HEK293 (cell line): ENCODE measurements around the gene PLEKHA7.

Experiments
- FEZF1 ChIP-seq: fragments of 450-650 bp; formaldehyde crosslinking; IDR thresholded peaks from 2 replicates; pipeline ENCODE4 v1.5.1; 2016; ENCODE audit warnings: missing biosample characterization, missing genetic modification characterization
- RBAK ChIP-seq: fragments of 450-650 bp; formaldehyde crosslinking; IDR thresholded peaks from 2 replicates; pipeline ENCODE4 v1.5.1; 2016; ENCODE audit warnings: missing biosample characterization, missing genetic modification characterization
- SALL2 ChIP-seq: fragments of 450-650 bp; formaldehyde crosslinking; IDR thresholded peaks from 2 replicates; pipeline ENCODE4 v1.5.0; 2017; ENCODE audit warnings: missing biosample characterization, mild to moderate bottlenecking, missing genetic modification characterization, borderline replicate concordance
- YY1 ChIP-seq: fragments of 450-650 bp; formaldehyde crosslinking; IDR thresholded peaks from 2 replicates; pipeline ENCODE4 v1.5.1; 2018; ENCODE audit warnings: missing biosample characterization, missing genetic modification characterization
- ZBTB1 ChIP-seq: fragments of 450-650 bp; formaldehyde crosslinking; IDR thresholded peaks from 2 replicates; pipeline ENCODE4 v1.5.1; 2016; ENCODE audit warnings: missing biosample characterization, missing genetic modification characterization
- ZFP3 ChIP-seq: fragments of 450-650 bp; formaldehyde crosslinking; IDR thresholded peaks from 2 replicates; pipeline ENCODE4 v1.5.1; 2016; ENCODE audit warnings: low read depth, missing biosample characterization, missing genetic modification characterization
- ZNF155 ChIP-seq: fragments of 450-650 bp; formaldehyde crosslinking; IDR thresholded peaks from 2 replicates; pipeline ENCODE4 v1.5.1; 2016; ENCODE audit warnings: missing biosample characterization, missing genetic modification characterization
- ZNF214 ChIP-seq: fragments of 450-650 bp; formaldehyde crosslinking; IDR thresholded peaks from 2 replicates; pipeline ENCODE4 v1.5.1; 2017; ENCODE audit warnings: missing biosample characterization, mild to moderate bottlenecking, missing genetic modification characterization, borderline replicate concordance
- ZNF37A ChIP-seq: fragments of 450-650 bp; IDR thresholded peaks from 2 replicates; pipeline ENCODE4 v1.5.1; 2018; ENCODE audit warnings: missing biosample characterization, missing genetic modification characterization
- ZNF394 ChIP-seq: fragments of 450-650 bp; formaldehyde crosslinking; IDR thresholded peaks from 2 replicates; pipeline ENCODE4 v1.5.1; 2016; ENCODE audit warnings: missing biosample characterization, missing genetic modification characterization, mild to moderate bottlenecking, moderate library complexity, borderline replicate concordance
- ZNF48 ChIP-seq: fragments of 450-650 bp; formaldehyde crosslinking; IDR thresholded peaks from 2 replicates; pipeline ENCODE4 v1.5.1; 2016; ENCODE audit warnings: missing biosample characterization, missing genetic modification characterization
- ZNF501 ChIP-seq: fragments of 450-650 bp; formaldehyde crosslinking; IDR thresholded peaks from 2 replicates; pipeline ENCODE4 v1.5.1; 2016; ENCODE audit warnings: missing biosample characterization, missing genetic modification characterization
- ZNF510 ChIP-seq: fragments of 450-650 bp; formaldehyde crosslinking; IDR thresholded peaks from 2 replicates; pipeline ENCODE4 v1.5.1; 2018; ENCODE audit warnings: mild to moderate bottlenecking, missing genetic modification characterization, missing biosample characterization; ENCODE audit not compliant: insufficient replicate concordance
- ZNF514 ChIP-seq: fragments of 450-650 bp; formaldehyde crosslinking; IDR thresholded peaks from 2 replicates; pipeline ENCODE4 v1.5.1; 2016; ENCODE audit warnings: missing biosample characterization, missing genetic modification characterization
- ZNF521 ChIP-seq: fragments of 450-650 bp; formaldehyde crosslinking; IDR thresholded peaks from 2 replicates; pipeline ENCODE4 v1.5.1; 2017; ENCODE audit warnings: missing biosample characterization, mild to moderate bottlenecking, missing genetic modification characterization
- ZNF529 ChIP-seq: fragments of 450-650 bp; formaldehyde crosslinking; IDR thresholded peaks from 2 replicates; pipeline ENCODE4 v1.5.1; 2017; ENCODE audit warnings: missing genetic modification characterization, missing biosample characterization; ENCODE audit not compliant: insufficient replicate concordance
- ZNF561 ChIP-seq: fragments of 450-650 bp; IDR thresholded peaks from 2 replicates; pipeline ENCODE4 v1.5.1; 2018; ENCODE audit warnings: missing biosample characterization, missing genetic modification characterization, borderline replicate concordance
- ZNF639 ChIP-seq: fragments of 450-650 bp; formaldehyde crosslinking; IDR thresholded peaks from 2 replicates; pipeline ENCODE4 v1.5.1; 2016; ENCODE audit warnings: missing biosample characterization, missing genetic modification characterization
- ZNF660 ChIP-seq: fragments of 450-650 bp; IDR thresholded peaks from 2 replicates; pipeline ENCODE4 v1.5.1; 2018; ENCODE audit warnings: missing biosample characterization, mild to moderate bottlenecking, missing genetic modification characterization
- ZNF792 ChIP-seq: fragments of 450-650 bp; formaldehyde crosslinking; IDR thresholded peaks from 2 replicates; pipeline ENCODE4 v1.5.1; 2016; ENCODE audit warnings: missing biosample characterization, missing genetic modification characterization
- ZNF843 ChIP-seq: fragments of 450-650 bp; formaldehyde crosslinking; IDR thresholded peaks from 2 replicates; pipeline ENCODE4 v1.5.1; 2016; ENCODE audit warnings: missing biosample characterization, missing genetic modification characterization
- ZXDB ChIP-seq: fragments of 450-650 bp; formaldehyde crosslinking; IDR thresholded peaks from 2 replicates; pipeline ENCODE4 v1.5.1; 2016; ENCODE audit warnings: missing biosample characterization, missing genetic modification characterization
- TF ChIP-seq, protein P1 (sequence below): fragments of 450-650 bp; formaldehyde crosslinking; IDR thresholded peaks from 2 replicates; pipeline ENCODE4 v1.5.1; 2016; ENCODE audit warnings: missing biosample characterization, missing genetic modification characterization
- TF ChIP-seq, protein P2 (sequence below): fragments of 450-650 bp; formaldehyde crosslinking; IDR thresholded peaks from 2 replicates; pipeline ENCODE4 v1.5.1; 2016; ENCODE audit warnings: missing biosample characterization, missing genetic modification characterization
- TF ChIP-seq, protein P3 (sequence below): fragments of 450-650 bp; formaldehyde crosslinking; IDR thresholded peaks from 2 replicates; pipeline ENCODE4 v1.5.1; 2016; ENCODE audit warnings: missing biosample characterization, missing genetic modification characterization, low read depth
- TF ChIP-seq, protein P4 (sequence below): fragments of 450-650 bp; formaldehyde crosslinking; IDR thresholded peaks from 2 replicates; pipeline ENCODE4; 2016; ENCODE audit warnings: missing biosample characterization, missing genetic modification characterization
- TF ChIP-seq, protein P5 (sequence below): sonication (generic); formaldehyde crosslinking; IDR thresholded peaks from 2 replicates; pipeline ENCODE4 v1.8.1; 2022; ENCODE audit warnings: mild to moderate bottlenecking, moderate library complexity, missing genetic modification reagents
- TF ChIP-seq, protein P6 (sequence below): fragments of 450-650 bp; formaldehyde crosslinking; IDR thresholded peaks from 2 replicates; pipeline ENCODE4 v1.5.1; 2017; ENCODE audit warnings: missing biosample characterization, missing genetic modification characterization

The PLEKHA7 gene

DNA sequence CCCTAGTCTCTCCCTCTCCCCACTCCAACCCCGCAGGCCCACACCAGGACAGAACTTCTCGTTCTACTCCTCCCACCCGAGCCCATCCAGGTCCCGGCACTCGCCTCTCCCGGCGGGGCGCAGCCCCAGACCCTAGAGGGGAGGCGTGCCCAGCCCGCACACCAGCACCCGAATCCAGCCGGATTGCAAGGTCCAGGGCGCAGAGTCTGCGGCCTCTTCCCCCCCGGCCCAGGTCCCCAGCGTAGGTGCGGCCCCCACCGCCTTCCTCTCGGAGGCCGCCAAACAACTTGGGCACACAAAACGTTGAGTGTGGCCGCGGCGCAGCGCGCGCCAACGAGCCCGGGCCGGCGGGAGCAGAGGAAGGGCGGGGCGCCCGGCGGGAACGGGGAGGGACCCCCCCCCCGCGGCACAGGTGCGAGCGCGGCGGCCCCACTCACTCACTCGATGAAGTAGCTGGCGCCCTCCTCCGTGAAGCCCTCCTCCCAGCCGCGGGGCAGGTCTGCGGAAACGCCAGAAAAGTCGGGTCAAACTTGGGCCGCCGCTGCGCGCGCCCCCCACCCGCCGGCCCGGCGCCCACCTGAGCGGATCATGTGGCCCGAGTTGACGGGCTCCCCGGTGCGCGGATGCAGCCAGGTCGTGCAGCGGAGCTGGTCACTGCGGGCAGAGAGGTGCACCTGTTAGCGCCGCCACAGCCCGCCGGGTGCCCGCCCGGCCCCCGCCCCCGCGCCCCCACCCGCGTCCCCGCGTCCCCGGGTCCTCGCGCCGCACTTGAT is 480 bp downstream of the PLEKHA7 start (continued):
- TF ChIP-seq, protein P1, sequence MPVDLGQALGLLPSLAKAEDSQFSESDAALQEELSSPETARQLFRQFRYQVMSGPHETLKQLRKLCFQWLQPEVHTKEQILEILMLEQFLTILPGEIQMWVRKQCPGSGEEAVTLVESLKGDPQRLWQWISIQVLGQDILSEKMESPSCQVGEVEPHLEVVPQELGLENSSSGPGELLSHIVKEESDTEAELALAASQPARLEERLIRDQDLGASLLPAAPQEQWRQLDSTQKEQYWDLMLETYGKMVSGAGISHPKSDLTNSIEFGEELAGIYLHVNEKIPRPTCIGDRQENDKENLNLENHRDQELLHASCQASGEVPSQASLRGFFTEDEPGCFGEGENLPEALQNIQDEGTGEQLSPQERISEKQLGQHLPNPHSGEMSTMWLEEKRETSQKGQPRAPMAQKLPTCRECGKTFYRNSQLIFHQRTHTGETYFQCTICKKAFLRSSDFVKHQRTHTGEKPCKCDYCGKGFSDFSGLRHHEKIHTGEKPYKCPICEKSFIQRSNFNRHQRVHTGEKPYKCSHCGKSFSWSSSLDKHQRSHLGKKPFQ (tag by site-specific recombination), result no peak
- TF ChIP-seq ZNF514, result no peak
- TF ChIP-seq, protein P2, sequence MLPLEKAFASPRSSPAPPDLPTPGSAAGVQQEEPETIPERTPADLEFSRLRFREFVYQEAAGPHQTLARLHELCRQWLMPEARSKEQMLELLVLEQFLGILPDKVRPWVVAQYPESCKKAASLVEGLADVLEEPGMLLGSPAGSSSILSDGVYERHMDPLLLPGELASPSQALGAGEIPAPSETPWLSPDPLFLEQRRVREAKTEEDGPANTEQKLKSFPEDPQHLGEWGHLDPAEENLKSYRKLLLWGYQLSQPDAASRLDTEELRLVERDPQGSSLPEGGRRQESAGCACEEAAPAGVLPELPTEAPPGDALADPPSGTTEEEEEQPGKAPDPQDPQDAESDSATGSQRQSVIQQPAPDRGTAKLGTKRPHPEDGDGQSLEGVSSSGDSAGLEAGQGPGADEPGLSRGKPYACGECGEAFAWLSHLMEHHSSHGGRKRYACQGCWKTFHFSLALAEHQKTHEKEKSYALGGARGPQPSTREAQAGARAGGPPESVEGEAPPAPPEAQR, result no peak
- no peak; the same call in 1 of the 2 replicates for TF ChIP-seq ZNF394
- no peak for TF ChIP-seq ZNF843 (tag by site-specific recombination)
- TF ChIP-seq YY1 (tag by site-specific recombination), result no peak
- no peak for TF ChIP-seq RBAK (tag by site-specific recombination)
- no peak for TF ChIP-seq ZNF214 (tag by site-specific recombination)
- no peak for TF ChIP-seq ZNF792 (tag by site-specific recombination)
- TF ChIP-seq ZNF501 (tag by site-specific recombination), result no peak; the same call in 1 of the 2 replicates
- TF ChIP-seq ZNF529 (tag by site-specific recombination), result no peak
- no peak for TF ChIP-seq ZFP3 (tag by site-specific recombination)
- TF ChIP-seq ZNF48 (tag by site-specific recombination), result no peak
- TF ChIP-seq ZNF521 (tag by site-specific recombination), result no peak
- no peak for TF ChIP-seq ZNF561 (tag by site-specific recombination)
- TF ChIP-seq FEZF1 (tag by site-specific recombination), result no peak
- TF ChIP-seq ZBTB1 (tag by site-specific recombination), result no peak
- TF ChIP-seq, protein P3, sequence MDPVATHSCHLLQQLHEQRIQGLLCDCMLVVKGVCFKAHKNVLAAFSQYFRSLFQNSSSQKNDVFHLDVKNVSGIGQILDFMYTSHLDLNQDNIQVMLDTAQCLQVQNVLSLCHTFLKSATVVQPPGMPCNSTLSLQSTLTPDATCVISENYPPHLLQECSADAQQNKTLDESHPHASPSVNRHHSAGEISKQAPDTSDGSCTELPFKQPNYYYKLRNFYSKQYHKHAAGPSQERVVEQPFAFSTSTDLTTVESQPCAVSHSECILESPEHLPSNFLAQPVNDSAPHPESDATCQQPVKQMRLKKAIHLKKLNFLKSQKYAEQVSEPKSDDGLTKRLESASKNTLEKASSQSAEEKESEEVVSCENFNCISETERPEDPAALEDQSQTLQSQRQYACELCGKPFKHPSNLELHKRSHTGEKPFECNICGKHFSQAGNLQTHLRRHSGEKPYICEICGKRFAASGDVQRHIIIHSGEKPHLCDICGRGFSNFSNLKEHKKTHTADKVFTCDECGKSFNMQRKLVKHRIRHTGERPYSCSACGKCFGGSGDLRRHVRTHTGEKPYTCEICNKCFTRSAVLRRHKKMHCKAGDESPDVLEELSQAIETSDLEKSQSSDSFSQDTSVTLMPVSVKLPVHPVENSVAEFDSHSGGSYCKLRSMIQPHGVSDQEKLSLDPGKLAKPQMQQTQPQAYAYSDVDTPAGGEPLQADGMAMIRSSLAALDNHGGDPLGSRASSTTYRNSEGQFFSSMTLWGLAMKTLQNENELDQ (tag by site-specific recombination), result no peak
- no peak for TF ChIP-seq ZNF155
- no peak for TF ChIP-seq ZNF510 (tag by site-specific recombination)
- TF ChIP-seq ZNF639 (tag by site-specific recombination), result no peak
- no peak for TF ChIP-seq ZNF37A
- TF ChIP-seq, protein P4, sequence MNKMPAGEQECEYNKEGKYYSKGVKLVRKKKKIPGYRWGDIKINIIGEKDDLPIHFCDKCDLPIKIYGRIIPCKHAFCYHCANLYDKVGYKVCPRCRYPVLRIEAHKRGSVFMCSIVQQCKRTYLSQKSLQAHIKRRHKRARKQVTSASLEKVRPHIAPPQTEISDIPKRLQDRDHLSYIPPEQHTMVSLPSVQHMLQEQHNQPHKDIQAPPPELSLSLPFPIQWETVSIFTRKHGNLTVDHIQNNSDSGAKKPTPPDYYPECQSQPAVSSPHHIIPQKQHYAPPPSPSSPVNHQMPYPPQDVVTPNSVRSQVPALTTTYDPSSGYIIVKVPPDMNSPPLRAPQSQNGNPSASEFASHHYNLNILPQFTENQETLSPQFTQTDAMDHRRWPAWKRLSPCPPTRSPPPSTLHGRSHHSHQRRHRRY (tag by site-specific recombination), result no peak
- TF ChIP-seq ZNF660 (tag by site-specific recombination), result no peak
- no peak for TF ChIP-seq SALL2
- TF ChIP-seq, protein P5, sequence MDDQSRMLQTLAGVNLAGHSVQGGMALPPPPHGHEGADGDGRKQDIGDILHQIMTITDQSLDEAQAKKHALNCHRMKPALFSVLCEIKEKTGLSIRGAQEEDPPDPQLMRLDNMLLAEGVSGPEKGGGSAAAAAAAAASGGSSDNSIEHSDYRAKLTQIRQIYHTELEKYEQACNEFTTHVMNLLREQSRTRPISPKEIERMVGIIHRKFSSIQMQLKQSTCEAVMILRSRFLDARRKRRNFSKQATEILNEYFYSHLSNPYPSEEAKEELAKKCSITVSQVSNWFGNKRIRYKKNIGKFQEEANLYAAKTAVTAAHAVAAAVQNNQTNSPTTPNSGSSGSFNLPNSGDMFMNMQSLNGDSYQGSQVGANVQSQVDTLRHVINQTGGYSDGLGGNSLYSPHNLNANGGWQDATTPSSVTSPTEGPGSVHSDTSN (CRISPR knock-in tag), result 0 out of 2 replicates have a peak, but pooled peaks have one; percentile 48
- peak; percentile 57; the same call in 1 of the 2 replicates for TF ChIP-seq ZXDB (tag by site-specific recombination)
- TF ChIP-seq, protein P6, sequence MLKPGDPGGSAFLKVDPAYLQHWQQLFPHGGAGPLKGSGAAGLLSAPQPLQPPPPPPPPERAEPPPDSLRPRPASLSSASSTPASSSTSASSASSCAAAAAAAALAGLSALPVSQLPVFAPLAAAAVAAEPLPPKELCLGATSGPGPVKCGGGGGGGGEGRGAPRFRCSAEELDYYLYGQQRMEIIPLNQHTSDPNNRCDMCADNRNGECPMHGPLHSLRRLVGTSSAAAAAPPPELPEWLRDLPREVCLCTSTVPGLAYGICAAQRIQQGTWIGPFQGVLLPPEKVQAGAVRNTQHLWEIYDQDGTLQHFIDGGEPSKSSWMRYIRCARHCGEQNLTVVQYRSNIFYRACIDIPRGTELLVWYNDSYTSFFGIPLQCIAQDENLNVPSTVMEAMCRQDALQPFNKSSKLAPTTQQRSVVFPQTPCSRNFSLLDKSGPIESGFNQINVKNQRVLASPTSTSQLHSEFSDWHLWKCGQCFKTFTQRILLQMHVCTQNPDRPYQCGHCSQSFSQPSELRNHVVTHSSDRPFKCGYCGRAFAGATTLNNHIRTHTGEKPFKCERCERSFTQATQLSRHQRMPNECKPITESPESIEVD (tag by site-specific recombination), result no peak
